Lower leg skin (tissue), 3 donors: Measurements from ENCODE around the gene MAX.

Source experiments
- CTCF ChIP-seq, 3 donors: fragments of 450-650 bp; IDR thresholded peaks; one replicate each; pipeline ENCODE4 v1.5.1; 2016; ENCODE audit warnings: antibody characterized with exemption in 3 of 3, mild to moderate bottlenecking in 3 of 3, moderate library complexity in 2 of 3
- POLR2A ChIP-seq, 2 donors: fragments of 450-650 bp; IDR thresholded peaks; one replicate each; pipeline ENCODE4 v1.6.1; 2016 to 2017; ENCODE audit warnings: antibody characterized with exemption in 2 of 2, mild to moderate bottlenecking in 1 of 2, moderate library complexity in 1 of 2

GRCh38 chr14:65035049-65035448 is 67.3 kb downstream of the MAX start:
- TF ChIP-seq CTCF (IDR thresholded peaks at IDR 0.05) (no peak), POLR2A (IDR thresholded peaks at IDR 0.05) (no peak)
